ENCODE data around the gene UBA6.
"Not testable (repeated sequence)": the region's sequence is repeated elsewhere in the genome, so short reads cannot be mapped to it uniquely, and the experiment has no call there.

Gene UBA6

DNA sequence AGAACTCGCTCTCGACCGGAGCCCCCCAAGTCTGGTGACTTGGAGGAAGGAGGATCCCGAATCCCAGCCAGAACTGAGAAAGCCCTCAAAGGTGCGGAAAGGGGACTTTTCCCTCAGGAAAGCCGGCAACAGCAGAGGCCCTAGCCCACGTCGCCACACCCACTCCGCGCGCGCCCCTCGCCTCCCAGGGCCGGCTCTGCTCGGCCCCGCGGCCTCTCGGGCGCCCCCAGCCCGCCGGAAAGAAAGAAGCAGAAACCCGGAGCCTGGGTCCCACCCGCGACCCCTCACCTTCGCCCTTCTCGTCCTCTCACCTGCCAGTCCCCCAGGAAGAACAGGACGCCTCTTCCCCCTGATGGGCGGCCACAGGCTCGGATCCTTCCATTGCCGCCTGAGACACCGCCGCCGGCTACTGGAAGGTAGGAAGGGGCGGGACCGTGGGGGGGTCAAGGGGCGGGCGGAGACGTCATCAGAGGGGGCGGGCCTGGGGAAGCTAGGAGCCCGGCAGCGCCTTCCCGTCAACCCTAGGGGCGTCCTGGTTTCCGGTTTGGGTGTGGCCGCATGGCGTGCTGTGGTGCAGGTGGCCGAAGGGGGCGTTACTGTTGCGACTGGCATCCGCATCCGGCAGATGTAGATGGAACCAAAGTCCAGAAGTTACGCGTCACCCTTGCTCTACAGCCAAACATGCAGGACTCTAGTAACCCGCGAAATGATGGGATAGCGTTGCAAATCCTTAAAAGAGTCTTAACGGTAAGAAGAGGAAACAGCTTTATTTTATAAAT, at the start of gene UBA6:
Gene UBA6 (minus strand): TSS at position 418 of the 779 bp plus-strand sequence. CDS start 36 bp downstream, at position 382.
- peak; percentile 88 for DNase-seq (ENCODE audit: low read depth in 1 of 2, low spot score in 1 of 2)

- no peak for DNase-seq (ENCODE audit: low read depth in 1 of 2, low spot score in 1 of 2)
Observed at GRCh38 chr4:67750691-67751090, 49.7 kb upstream of the UBA6 start.

- DNase-seq (ENCODE audit: low read depth in 1 of 2, low spot score in 1 of 2): no peak
Observed at GRCh38 chr4:67749286-67749685, 48.3 kb upstream of the UBA6 start.

DNA sequence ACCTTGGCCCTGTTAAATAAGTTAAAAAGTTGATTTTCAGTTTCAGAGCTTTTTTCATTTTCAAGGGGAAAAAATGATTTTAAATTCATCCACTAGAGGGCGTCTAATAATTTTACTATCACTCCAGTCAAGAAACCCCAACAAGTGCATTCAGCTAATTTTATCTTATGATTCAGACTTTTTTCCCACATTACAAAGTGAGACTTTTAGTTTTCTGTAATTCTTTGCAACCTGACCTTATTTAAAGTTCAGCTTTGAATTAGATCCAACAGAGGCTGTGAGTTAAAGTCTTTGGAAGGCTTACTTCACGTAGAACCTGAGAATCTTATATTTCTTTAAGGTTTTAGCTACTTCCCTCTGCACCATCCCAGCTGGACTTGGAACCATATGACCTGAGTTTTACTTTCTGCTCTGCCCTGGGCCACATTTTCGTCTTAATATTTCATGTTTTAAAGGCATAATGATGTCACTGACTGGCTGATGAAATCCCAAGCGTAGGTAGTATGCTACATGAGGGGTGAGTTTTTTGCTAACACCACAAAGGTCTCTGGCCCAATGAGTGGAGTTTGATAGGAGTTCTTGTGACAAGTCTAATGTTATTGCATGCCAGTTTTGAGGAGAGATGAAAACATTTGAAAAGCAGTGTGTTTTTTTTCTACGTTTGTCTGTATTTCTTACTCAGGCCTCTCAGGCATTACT, 46.0 kb upstream of the UBA6 start:
- no peak for DNase-seq (ENCODE audit: low read depth in 1 of 2, low spot score in 1 of 2)

DNA sequence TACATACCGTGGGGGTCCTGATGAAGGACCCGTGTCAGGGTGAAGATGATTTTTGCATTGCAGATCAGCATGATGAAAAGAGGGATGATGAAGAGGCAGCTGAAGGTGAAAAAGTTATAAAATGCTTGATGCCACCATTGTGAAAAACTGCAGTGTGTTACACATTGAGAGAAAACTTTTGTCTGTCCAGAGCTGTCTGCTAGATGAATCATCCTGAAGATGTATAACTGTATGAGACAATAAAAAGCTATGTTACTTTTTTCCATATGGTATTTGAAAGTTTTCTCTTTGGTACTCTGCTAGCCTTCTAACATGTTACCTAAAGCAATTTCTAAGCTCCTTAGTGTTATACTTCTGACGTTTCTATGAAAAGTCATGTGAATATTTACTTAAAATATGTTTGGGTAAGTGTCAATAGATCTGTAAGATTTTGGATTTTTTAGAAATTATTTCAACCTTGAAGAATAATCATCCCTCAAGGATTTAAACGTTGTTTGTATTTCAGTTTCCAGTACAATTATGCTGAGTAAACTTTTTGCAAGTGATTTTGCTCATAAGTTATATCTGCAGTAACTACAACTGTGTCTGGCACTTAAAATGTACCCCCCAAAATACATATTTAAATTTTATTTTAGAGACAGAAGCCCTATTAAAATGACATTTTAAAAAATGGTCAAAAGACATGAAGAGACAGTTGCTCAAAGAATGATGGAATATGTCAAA, 43.8 kb upstream of the UBA6 start:
- DNase-seq (ENCODE audit: low read depth in 1 of 2, low spot score in 1 of 2): no peak

- DNase-seq (ENCODE audit: low read depth in 1 of 2, low spot score in 1 of 2): no peak
Observed at GRCh38 chr4:67743194-67743593, 42.2 kb upstream of the UBA6 start.

DNA sequence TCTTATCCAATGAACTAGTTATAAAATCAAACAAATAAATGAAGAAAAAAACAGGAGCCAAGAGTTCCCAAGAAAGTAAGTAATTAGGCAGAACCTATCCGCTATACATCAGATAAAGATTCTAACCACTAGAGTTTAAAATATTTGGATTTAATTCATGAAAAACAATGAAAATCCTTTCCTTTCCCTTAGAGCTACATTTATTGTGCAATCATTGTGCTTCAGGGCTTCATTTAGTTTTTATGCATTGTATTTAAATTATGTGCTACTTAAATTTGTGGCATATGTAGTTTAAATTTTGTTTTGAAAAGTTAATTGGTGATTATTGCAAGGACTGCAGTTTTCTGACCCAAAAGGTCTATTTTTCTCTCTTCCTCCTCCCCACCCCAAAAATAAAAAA, 35.3 kb upstream of the UBA6 start:
- no peak for DNase-seq (ENCODE audit: low read depth in 1 of 2, low spot score in 1 of 2)

- DNase-seq (ENCODE audit: low read depth in 1 of 2, low spot score in 1 of 2): no peak
Observed at GRCh38 chr4:67735325-67735724, 34.4 kb upstream of the UBA6 start.

GRCh38 chr4:67730511-67730910, 29.6 kb upstream of the UBA6 start:
- DNase-seq (ENCODE audit: low read depth in 1 of 2, low spot score in 1 of 2): not testable (repeated sequence)

DNA sequence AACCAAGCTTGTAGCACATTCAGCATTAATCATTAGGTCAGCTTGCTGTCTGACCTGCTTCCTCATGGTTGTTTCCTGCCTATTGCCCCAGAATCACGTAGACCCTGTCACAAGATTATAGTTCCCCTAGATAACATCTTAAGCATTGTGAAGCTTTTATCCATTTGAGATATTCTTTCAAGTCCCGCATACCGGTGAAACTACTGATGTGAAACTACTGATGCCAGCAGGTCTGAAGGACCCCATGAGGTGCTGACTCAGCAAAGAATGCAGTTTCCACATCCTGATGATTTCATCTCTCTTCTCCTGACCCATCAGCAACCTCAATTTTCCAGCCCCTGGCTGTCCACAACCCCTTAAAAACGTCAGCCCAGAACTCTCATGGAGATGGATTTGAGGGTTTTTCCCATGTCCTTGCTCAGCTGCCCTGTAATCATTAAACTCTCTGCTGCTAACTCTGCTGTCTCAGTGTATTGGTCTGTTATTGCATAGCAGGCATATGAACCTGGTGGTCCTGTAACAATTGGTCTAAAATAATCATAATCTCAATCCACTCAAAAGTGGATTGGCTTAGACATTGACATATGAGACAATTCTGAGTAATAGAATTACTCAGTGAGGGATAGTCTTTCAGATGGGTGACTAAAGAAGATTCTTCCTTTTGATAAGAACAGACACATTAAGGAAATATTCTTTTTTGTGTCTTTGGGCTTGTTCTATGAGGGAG, 26.3 kb upstream of the UBA6 start:
- DNase-seq (ENCODE audit: low read depth in 1 of 2, low spot score in 1 of 2): no peak

DNA sequence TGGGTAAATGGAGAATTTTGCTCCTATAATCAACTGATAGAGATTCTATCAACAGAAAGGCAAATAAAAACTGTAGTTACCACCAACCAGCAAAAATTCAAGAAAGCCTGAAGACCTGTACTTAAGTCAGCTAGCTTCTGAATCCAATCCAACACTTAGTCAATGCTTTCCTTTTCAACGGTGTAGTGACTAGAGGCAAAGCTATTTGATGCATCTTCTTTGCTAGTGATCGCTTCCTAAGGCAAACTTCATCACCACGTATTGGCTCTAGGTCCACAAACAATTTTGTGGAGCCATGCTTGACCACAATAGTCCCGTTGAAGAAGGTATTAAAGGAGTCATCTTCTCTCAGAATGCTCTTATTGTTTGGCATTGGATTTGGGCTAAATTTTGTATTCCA, 25.0 kb upstream of the UBA6 start:
- no peak for DNase-seq (ENCODE audit: low read depth in 1 of 2, low spot score in 1 of 2)

DNA sequence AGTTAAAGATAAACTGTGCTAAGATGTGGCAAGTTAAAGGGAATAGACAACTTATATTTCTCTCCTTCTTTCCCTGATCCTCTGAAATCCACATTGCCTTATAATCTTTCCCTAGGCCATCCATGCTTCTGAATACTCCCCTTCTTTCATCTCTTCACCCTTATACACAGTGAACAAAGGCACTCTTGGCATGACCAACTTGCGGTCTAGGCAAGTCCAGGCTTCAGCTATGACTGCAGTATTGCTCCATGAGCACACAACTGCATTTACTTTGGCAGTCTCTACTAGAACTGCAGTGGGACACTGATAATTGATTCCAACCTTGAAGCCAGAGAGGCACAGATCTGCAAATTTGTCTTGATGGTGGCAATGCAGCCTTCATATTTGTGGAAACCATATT, 24.2 kb upstream of the UBA6 start:
- DNase-seq (ENCODE audit: low read depth in 1 of 2, low spot score in 1 of 2): no peak

DNA sequence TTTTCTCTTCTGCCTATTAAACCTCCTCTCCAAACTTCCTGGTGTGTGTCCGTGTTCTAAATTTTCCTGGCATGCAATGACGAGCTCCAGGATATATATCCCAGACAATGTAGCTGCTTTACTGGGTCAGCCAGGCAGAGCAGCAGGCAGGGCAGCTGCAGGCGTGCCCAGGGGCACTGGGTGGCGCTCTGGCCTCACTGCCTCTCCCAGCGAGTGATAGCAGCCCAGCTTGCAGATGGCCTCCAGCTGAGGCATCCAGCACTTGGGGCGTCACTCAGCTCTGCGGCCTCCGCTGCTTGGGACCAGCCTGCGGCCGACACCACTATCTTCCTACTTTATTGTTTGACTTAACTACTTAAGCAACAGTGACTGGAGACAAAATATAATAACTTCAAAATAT, 23.0 kb upstream of the UBA6 start:
- DNase-seq (ENCODE audit: low read depth in 1 of 2, low spot score in 1 of 2): no peak

DNA sequence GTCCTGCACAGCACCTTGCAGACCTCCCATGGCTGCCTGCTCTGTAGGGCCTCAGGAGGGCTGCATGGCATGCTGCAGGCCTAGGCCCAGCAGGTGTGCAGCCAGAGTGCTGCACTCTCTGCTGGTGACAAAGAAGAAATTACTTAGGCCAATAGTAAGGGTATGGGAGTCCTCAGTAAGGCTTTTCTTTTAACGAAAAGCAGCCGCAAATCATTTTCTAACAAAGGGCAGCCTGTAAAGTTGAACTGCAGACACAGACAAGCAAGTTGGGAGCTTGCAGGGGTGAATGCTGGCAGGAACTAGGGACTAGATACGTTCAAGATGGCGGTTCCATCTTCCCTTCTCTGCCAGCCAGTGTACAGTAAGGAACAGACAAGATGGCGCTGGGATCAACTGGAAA, 22.4 kb upstream of the UBA6 start:
- DNase-seq (ENCODE audit: low read depth in 1 of 2, low spot score in 1 of 2): no peak

DNA sequence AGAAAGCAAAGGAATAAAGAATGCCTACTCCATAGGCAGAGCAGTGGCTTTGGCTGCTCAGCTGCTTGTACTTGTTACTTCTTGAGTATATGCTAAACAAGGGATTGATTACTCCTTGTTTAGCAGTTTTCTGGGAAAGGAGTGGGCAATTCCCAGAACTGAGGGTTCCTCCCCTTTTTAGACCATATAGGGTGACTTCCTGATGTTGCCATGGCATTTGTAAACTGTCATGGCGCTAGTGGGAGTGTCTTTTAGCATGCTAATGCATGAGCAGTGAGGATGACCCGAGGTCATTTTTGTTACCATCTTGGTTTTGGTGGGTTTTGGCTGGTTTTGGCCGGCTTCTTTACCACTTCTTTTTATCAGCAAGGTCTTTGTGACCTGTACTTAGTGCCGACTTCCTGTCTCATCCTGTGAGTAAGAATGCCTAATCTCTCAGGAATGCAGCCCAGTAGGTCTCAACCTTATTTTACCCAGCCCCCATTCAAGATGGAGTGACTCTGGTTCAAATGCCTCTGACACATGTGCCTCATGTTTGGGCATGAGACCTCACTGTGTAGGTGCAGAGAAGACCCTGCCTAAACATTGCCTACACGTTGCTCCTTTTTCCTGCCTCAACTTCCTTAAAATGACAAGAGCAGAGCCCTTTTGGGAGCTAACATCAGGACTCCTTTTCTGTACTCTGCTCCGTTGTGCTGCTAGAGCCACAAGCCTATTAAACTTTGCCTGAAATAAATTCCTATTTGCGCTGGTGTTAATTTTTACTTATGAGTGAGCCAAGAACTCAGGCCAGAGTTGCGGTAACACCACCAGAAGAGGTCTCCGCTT, 21.0 kb upstream of the UBA6 start:
- DNase-seq (ENCODE audit: low read depth in 1 of 2, low spot score in 1 of 2): no peak

- no peak for DNase-seq (ENCODE audit: low read depth in 1 of 2, low spot score in 1 of 2)
Observed at GRCh38 chr4:67721315-67721769, 20.4 kb upstream of the UBA6 start.

DNA sequence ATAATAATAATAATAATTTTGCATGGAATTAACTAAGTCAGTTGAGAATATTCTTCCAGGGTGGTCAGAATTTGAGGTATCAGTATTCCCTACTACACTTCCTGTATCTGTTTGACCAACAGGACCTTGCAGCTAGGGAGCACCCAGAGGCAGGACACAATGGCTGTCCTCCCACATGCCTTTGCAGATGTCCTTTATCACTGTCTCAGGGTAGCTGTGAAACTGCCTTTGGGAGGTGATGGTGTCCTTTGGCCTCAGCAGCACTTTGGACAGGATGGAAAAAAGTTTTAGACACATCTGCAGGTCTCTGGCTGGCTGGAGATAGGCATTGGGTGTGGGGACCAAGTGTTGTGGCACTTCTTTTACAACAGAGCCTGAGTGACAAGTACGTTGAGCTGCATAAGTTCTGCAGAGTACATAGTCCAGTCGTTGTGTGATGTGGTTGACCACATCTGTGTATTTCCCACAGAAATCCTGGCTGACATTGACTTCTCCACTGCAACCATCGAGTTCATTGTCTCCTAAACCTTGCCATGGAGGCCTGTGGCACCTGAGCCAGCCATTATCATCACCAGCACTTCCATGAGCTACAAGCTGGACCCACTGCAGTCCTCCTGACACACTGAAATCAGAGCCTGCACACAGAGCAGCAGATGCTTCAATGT, 19.1 kb upstream of the UBA6 start:
- no peak for DNase-seq (ENCODE audit: low read depth in 1 of 2, low spot score in 1 of 2)

DNA sequence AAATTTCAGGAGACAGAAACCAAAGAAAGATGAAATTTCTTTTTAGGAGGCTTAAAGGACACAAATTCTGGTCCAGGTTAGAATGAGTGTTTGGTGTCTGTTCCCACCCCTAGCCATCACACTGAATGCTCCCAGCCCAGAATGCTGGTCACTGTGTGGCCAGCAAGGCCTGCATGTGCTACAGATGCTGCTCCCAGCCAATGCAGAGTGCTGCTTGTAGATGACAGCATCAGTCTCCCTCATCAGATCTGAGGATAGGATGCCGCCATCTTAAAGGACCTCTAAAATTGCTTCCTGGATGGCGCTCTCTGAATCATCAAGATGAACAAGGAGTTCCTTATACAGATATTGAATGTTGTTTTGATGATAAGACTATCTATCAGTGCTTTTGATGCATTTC, 17.9 kb upstream of the UBA6 start:
- no peak for DNase-seq (ENCODE audit: low read depth in 1 of 2, low spot score in 1 of 2)

DNA sequence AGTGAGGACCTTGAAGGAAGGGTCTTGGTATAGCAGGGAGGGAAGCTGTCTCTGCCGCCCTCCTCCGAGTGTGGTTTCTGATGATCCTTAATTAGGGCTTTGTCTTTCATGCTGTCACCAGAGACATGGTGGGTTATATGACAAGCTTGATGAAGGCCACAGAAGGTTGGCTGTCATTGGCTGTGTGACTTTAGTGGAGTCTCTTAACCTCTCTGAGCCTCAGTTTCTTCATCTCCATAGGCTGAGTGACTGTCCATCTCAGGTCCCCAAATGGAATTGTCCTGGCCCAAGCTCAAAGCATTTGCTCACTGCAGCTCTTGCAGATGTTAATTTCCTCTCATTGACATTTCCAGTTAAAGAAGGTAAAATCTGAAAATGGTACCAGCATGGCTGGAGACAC, 16.6 kb upstream of the UBA6 start:
- DNase-seq (ENCODE audit: low read depth in 1 of 2, low spot score in 1 of 2): no peak

DNA sequence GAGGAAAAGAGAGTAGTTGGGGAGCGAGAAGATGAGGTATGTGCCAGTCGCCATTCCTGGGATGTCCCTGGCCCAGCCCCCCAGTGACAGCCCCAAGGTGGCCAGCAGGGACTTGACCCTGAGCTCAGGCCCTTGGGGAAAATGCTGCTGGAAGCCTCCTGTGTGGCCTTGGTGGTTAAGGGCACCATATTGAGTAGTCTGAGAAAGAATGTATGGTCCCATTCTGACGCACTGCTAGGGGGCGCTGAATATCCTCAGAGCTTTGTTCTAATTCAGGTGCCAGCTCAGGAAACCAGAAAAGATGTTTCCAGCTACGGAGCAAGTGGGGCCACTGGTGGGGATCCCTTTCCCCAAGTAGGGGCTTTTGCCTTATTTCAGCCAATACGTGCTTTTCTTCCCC, 14.0 kb upstream of the UBA6 start:
- no peak for DNase-seq (ENCODE audit: low read depth in 1 of 2, low spot score in 1 of 2)
